ENCODE measurements around the gene FMO3.

DNA sequence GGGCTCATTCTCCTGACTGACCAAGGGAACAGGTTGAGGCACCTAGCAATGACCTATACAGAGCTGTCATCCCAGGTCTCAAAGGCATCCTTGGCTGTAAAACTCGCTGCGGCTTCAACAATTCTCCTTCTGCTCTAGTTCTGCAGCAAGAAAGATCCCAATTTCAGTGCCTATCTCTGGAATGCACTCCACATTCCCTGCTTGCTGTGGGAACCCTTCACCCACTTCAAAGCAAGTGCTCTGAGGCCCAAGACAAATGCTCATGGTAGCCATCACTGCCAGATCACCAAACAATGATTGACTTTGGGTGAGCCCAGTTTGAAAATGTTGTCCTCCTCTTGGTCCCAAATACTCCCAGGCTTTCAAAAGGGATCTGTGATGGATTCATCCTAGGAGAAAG lies 37.7 kb upstream of the FMO3 start:
- TF ChIP-seq, protein P1, sequence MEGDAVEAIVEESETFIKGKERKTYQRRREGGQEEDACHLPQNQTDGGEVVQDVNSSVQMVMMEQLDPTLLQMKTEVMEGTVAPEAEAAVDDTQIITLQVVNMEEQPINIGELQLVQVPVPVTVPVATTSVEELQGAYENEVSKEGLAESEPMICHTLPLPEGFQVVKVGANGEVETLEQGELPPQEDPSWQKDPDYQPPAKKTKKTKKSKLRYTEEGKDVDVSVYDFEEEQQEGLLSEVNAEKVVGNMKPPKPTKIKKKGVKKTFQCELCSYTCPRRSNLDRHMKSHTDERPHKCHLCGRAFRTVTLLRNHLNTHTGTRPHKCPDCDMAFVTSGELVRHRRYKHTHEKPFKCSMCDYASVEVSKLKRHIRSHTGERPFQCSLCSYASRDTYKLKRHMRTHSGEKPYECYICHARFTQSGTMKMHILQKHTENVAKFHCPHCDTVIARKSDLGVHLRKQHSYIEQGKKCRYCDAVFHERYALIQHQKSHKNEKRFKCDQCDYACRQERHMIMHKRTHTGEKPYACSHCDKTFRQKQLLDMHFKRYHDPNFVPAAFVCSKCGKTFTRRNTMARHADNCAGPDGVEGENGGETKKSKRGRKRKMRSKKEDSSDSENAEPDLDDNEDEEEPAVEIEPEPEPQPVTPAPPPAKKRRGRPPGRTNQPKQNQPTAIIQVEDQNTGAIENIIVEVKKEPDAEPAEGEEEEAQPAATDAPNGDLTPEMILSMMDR (IDR thresholded peaks at IDR 0.05 in 8 of 11, conservative IDR thresholded peaks at IDR 0.05 in 3 of 11) = no peak
- TF ChIP-seq POLR2A (IDR thresholded peaks at IDR 0.05) = no peak
- TF ChIP-seq POLR2AphosphoS5 (IDR thresholded peaks at IDR 0.05) = no peak
